GM21737 (cell line): ENCODE results near the gene STH.

Experiments used
- ATAC-seq: cut with Tn5 transposase; IDR thresholded peaks from one replicate; pipeline ENCODE4 v1.9.1; 2021; ENCODE audit warnings: mild to moderate bottlenecking, moderate library complexity; ENCODE audit not compliant: unreplicated experiment

The STH gene

GRCh38 chr17:45983614-45984310, 15.3 kb upstream of the STH start:
- ATAC-seq, result no peak

GRCh38 chr17:45984368-45984767, 14.7 kb upstream of the STH start:
- ATAC-seq, result no peak

- no peak for ATAC-seq
Observed at GRCh38 chr17:45985447-45985846, 13.6 kb upstream of the STH start.

- no peak for ATAC-seq
Observed at GRCh38 chr17:45986056-45986455, 13.0 kb upstream of the STH start.

GRCh38 chr17:45987706-45988105, 11.3 kb upstream of the STH start:
- no peak for ATAC-seq

- no peak for ATAC-seq
Observed at GRCh38 chr17:45989759-45990158, 9.3 kb upstream of the STH start.

- ATAC-seq, result no peak
Observed at GRCh38 chr17:45990886-45991285, 8.2 kb upstream of the STH start.

GRCh38 chr17:45991341-45991740, 7.7 kb upstream of the STH start:
- no peak for ATAC-seq

GRCh38 chr17:45992175-45992574, 6.9 kb upstream of the STH start:
- ATAC-seq, result no peak

- ATAC-seq, result no peak
Observed at GRCh38 chr17:45992904-45993303, 6.1 kb upstream of the STH start.

GRCh38 chr17:45993962-45994627, 5.0 kb upstream of the STH start:
- no peak for ATAC-seq

GRCh38 chr17:45994987-45995386, 4.1 kb upstream of the STH start:
- no peak for ATAC-seq

GRCh38 chr17:45995627-45996270, 3.3 kb upstream of the STH start:
- ATAC-seq, result no peak

- no peak for ATAC-seq
Observed at GRCh38 chr17:45996282-45996937, 2.6 kb upstream of the STH start.

GRCh38 chr17:45997166-45997565, 1.9 kb upstream of the STH start:
- ATAC-seq, result no peak

GRCh38 chr17:45997624-45998023, 1.4 kb upstream of the STH start:
- no peak for ATAC-seq

- ATAC-seq, result no peak
Observed at GRCh38 chr17:45999900-46000290, 845 bp downstream of the STH start.

- no peak for ATAC-seq
Observed at GRCh38 chr17:46000292-46000691, 1.2 kb downstream of the STH start.

GRCh38 chr17:46000757-46001156, 1.7 kb downstream of the STH start:
- ATAC-seq, result no peak

GRCh38 chr17:46001390-46002310, 2.6 kb downstream of the STH start:
- ATAC-seq, result no peak
